ENCODE measurements around the gene RAB31. TPM values are rescaled to one million over a fixed set of nuclear protein-coding genes. Genes with fewer than 3 reads are reported as not detected.

The RAB31 gene
- polyA plus RNA-seq, 1 donor: 29.4 TPM

- no peak for DNase-seq
These were observed 28.3 kb downstream of the RAB31 start for GRCh38 chr18:9736286-9736835.

- no peak for DNase-seq
These were observed 28.9 kb downstream of the RAB31 start for GRCh38 chr18:9737006-9737405.

GRCh38 chr18:9737472-9738121, 29.5 kb downstream of the RAB31 start:
- peak; percentile 74 for DNase-seq

GRCh38 chr18:9738266-9738969, 30.3 kb downstream of the RAB31 start:
- DNase-seq: no peak

GRCh38 chr18:9739516-9739915, 31.4 kb downstream of the RAB31 start:
- DNase-seq: no peak

GRCh38 chr18:9740071-9740470, 32.0 kb downstream of the RAB31 start:
- DNase-seq: no peak

- DNase-seq: no peak
These were observed 33.3 kb downstream of the RAB31 start for GRCh38 chr18:9741406-9741792.

- DNase-seq: no peak
These were observed 33.9 kb downstream of the RAB31 start for GRCh38 chr18:9741793-9742523.

GRCh38 chr18:9742524-9743131, 34.5 kb downstream of the RAB31 start:
- DNase-seq: peak; percentile 46

- no peak for DNase-seq
These were observed 35.3 kb downstream of the RAB31 start for GRCh38 chr18:9743200-9744016.

GRCh38 chr18:9746958-9747357, 38.9 kb downstream of the RAB31 start:
- no peak for DNase-seq

- DNase-seq: no peak
These were observed 41.5 kb downstream of the RAB31 start for GRCh38 chr18:9749611-9750010.

GRCh38 chr18:9750112-9750511, 42.0 kb downstream of the RAB31 start:
- DNase-seq: no peak

- DNase-seq: no peak
These were observed 42.7 kb downstream of the RAB31 start for GRCh38 chr18:9750606-9751304.

GRCh38 chr18:9751371-9752031, 43.4 kb downstream of the RAB31 start:
- DNase-seq: no peak

- DNase-seq: no peak
These were observed 45.7 kb downstream of the RAB31 start for GRCh38 chr18:9753846-9754245.

- DNase-seq: no peak
These were observed 47.0 kb downstream of the RAB31 start for GRCh38 chr18:9755110-9755509.

GRCh38 chr18:9755615-9756014, 47.5 kb downstream of the RAB31 start:
- no peak for DNase-seq

- DNase-seq: no peak
These were observed 48.3 kb downstream of the RAB31 start for GRCh38 chr18:9756271-9756932.

- no peak for DNase-seq
These were observed 48.9 kb downstream of the RAB31 start for GRCh38 chr18:9756933-9757470.
